Gastrocnemius medialis (tissue), 4 donors: ENCODE results near the gene NHLRC2. TPM values are rescaled to one million over a fixed set of nuclear protein-coding genes. Genes with fewer than 3 reads are reported as not detected.

Experiments used
- ATAC-seq, 2 donors: fragments of 150-250 bp; one replicate each; pipeline ENCODE4 v1.9.1; 2016
- DNase-seq, 2 donors: peaks; one replicate each; pipeline ENCODE4 v3.0.0-alpha.2; 2019
- H3K27ac ChIP-seq, 4 donors: fragments of 200-600 bp; sonication (generic); 1 replicate in 1 of 4; 2 replicates in 3 of 4; pipeline ENCODE4 v1.5.1; 2016 to 2018; ENCODE audit warnings: mild to moderate bottlenecking in 2 of 4, moderate library complexity in 1 of 4
- H3K27me3 ChIP-seq, 3 donors: fragments of 200-600 bp; sonication (generic) in 2 of 3; 1 replicate in 1 of 3; 2 replicates in 2 of 3; pipeline versions ENCODE4 v1.5.1 to v1.6.0; 2016 to 2019; ENCODE audit warnings: mild to moderate bottlenecking in 1 of 3, moderate library complexity in 1 of 3
- H3K36me3 ChIP-seq, 2 donors: fragments of 200-600 bp; sonication (generic) in 1 of 2; one replicate each; pipeline ENCODE4 v1.5.1; 2017 to 2018
- H3K4me1 ChIP-seq, 2 donors: fragments of 200-600 bp; sonication (generic) in 1 of 2; one replicate each; pipeline ENCODE4 v1.5.1; 2016 to 2017; ENCODE audit warnings: mild to moderate bottlenecking in 2 of 2
- H3K4me3 ChIP-seq, 4 donors: fragments of 200-600 bp; sonication (generic) in 3 of 4; 1 replicate in 1 of 4; 2 replicates in 3 of 4; pipeline ENCODE4 v1.5.1; 2016 to 2019; ENCODE audit warnings: mild to moderate bottlenecking in 2 of 4
- H3K9me3 ChIP-seq, 3 donors: fragments of 200-600 bp; sonication (generic) in 2 of 3; 1 replicate in 1 of 3; 2 replicates in 2 of 3; pipeline ENCODE4 v1.5.1; 2016 to 2019
- CTCF ChIP-seq, 5 experiments: fragments of 450-650 bp in 3 of 5; fragments of 200-600 bp in 2 of 5; sonication (generic) in 2 of 5; IDR thresholded peaks in 4 of 5; conservative IDR thresholded peaks in 1 of 5; 1 replicate in 4 of 5; 2 replicates in 1 of 5; pipeline ENCODE4 v1.5.1; 2016 to 2019; ENCODE audit warnings: antibody characterized with exemption in 5 of 5, mild to moderate bottlenecking in 3 of 5, moderate library complexity in 3 of 5
- POLR2A ChIP-seq, 2 donors: fragments of 450-650 bp; IDR thresholded peaks; one replicate each; pipeline ENCODE4 v1.6.1; 2017; ENCODE audit warnings: antibody characterized with exemption in 2 of 2, mild to moderate bottlenecking in 2 of 2, moderate library complexity in 2 of 2
- in situ Hi-C, 4 donors: fragments of 200-750 bp; cut with MboI; loops; one replicate each; pipeline versions ENCODE4 v1.15.0 to v1.8.0; 2017; ENCODE audit warnings: low sequenced_read_pairs in 4 of 4
- intact Hi-C: fragments of 100-400 bp; cut with DNase I; formaldehyde crosslinking; loops from one replicate; pipeline ENCODE4 v1.15.1; 2023; ENCODE audit warnings: low total_unique reads
- total RNA-seq, 4 donors: library from RNA; depleted of rRNA; stranded (reverse); fragments of >200 nt; gene quantifications; one replicate each; pipeline versions ENCODE4 v1.1.0 to v1.2.3, GENCODE V29; 2016

The NHLRC2 gene
- total RNA-seq, 4 donors from 2014 or later = 11.4 to 109 (median 40.7) TPM

DNA sequence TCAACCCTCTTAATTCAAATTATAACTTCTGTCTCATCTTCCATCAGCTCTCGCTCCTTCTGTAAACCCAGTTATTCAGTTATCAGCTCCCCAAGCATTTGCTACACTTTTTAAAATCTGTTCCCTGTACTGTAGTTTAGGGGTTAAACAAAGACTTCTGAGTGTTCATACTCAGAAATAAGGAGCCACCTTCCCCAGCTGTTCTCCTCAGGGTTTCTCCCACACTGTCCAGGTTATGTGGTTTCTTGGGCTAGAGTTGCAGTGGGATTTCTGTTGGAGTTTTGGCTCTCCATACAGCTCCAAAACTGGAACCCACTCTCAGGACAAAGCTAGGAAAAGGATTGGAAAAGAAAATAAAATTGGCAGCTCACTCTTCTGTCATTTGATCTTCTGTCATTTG, 20.8 kb downstream of the NHLRC2 start:
- ATAC-seq = no peak
- Histone ChIP-seq H3K4me3 (no peak overlapping the region), H3K27me3 (no peaks in the 10 kb centered on the region), H3K36me3 (peaks cover 2 to 40% of the 10 kb centered on the region in 2 donors), H3K4me1 (peaks cover 0 to 5% of the 10 kb centered on the region in 2 donors), H3K27ac (no peak overlapping the region), H3K9me3 (peaks cover 0 to 11% (median 4%) of the 10 kb centered on the region in 3 donors)
- DNase-seq = no peak
- intact Hi-C loops = no loop called here
- in situ Hi-C loops = no loop called here
- TF ChIP-seq POLR2A (IDR thresholded peaks at IDR 0.05) (no peak), CTCF (IDR thresholded peaks at IDR 0.05 in 4 of 5, conservative IDR thresholded peaks at IDR 0.05 in 1 of 5) (no peak)

GRCh38 chr10:113876461-113876860, 22.0 kb downstream of the NHLRC2 start:
- peaks cover 0 to 11% (median 4%) of the 10 kb centered on the region in 3 donors for H3K9me3 ChIP-seq
- peaks cover 2 to 41% of the 10 kb centered on the region in 2 donors for H3K36me3 ChIP-seq
- H3K4me3 ChIP-seq = no peak overlapping the region
- no peak overlapping the region for H3K27ac ChIP-seq
- in situ Hi-C loops (no loop called here), intact Hi-C loops (no loop called here)
- no peak for TF ChIP-seq CTCF (IDR thresholded peaks at IDR 0.05 in 4 of 5, conservative IDR thresholded peaks at IDR 0.05 in 1 of 5)
- no peak for TF ChIP-seq POLR2A (IDR thresholded peaks at IDR 0.05)
- DNase-seq (no peak), ATAC-seq (no peak)
- no peaks in the 10 kb centered on the region for H3K27me3 ChIP-seq
- peaks cover 0 to 5% of the 10 kb centered on the region in 2 donors for H3K4me1 ChIP-seq

GRCh38 chr10:113879691-113880090, 25.2 kb downstream of the NHLRC2 start:
- Histone ChIP-seq H3K27ac (no peak overlapping the region), H3K9me3 (no peaks in the 10 kb centered on the region), H3K27me3 (no peaks in the 10 kb centered on the region), H3K4me3 (no peak overlapping the region), H3K36me3 (peaks cover 0 to 57% of the 10 kb centered on the region in 2 donors), H3K4me1 (peaks cover 0 to 5% of the 10 kb centered on the region in 2 donors)
- in situ Hi-C loops (no loop called here), intact Hi-C loops (no loop called here)
- ATAC-seq (no peak), DNase-seq (no peak)
- no peak for TF ChIP-seq POLR2A (IDR thresholded peaks at IDR 0.05)
- no peak for TF ChIP-seq CTCF (IDR thresholded peaks at IDR 0.05 in 4 of 5, conservative IDR thresholded peaks at IDR 0.05 in 1 of 5)

DNA sequence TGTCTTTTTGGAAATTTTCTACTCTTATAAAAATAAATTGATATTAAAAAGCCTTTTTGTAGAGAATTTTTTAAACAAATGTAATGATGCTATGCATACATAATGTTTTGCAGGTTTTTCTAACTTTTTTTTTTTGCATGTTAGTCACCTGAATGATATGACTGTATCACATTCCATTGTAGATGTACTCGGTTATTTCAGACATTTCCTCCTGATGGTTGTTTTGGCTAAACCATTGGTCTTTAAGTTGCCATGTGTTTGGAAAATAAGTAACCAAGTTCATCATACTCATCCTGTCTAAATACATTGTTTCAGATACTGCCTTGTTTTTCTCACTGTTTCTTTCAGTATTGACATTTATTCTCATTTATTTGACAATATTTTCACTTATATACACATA, 25.8 kb downstream of the NHLRC2 start:
- ATAC-seq (no peak), DNase-seq (no peak)
- Histone ChIP-seq H3K4me3 (no peak overlapping the region), H3K36me3 (peaks cover 0 to 63% of the 10 kb centered on the region in 2 donors), H3K9me3 (no peaks in the 10 kb centered on the region), H3K4me1 (peaks cover 0 to 4% of the 10 kb centered on the region in 2 donors), H3K27ac (no peak overlapping the region), H3K27me3 (no peaks in the 10 kb centered on the region)
- TF ChIP-seq CTCF (IDR thresholded peaks at IDR 0.05 in 4 of 5, conservative IDR thresholded peaks at IDR 0.05 in 1 of 5) = no peak
- intact Hi-C loops (no loop called here), in situ Hi-C loops (no loop called here)

- no peaks in the 10 kb centered on the region for H3K4me1 ChIP-seq
- H3K27ac ChIP-seq = no peak overlapping the region
- ATAC-seq (no peak), DNase-seq (no peak)
- H3K27me3 ChIP-seq = no peaks in the 10 kb centered on the region
- H3K9me3 ChIP-seq = no peaks in the 10 kb centered on the region
- intact Hi-C loops (no loop called here), in situ Hi-C loops (no loop called here)
- TF ChIP-seq POLR2A (IDR thresholded peaks at IDR 0.05) = no peak
- no peak for TF ChIP-seq CTCF (IDR thresholded peaks at IDR 0.05 in 4 of 5, conservative IDR thresholded peaks at IDR 0.05 in 1 of 5)
- H3K4me3 ChIP-seq = no peak overlapping the region
- H3K36me3 ChIP-seq = peaks cover 0 to 73% of the 10 kb centered on the region in 2 donors
These were observed 27.8 kb downstream of the NHLRC2 start for GRCh38 chr10:113882240-113882639.
